ENCODE results near the gene SCARB2.

DNA sequence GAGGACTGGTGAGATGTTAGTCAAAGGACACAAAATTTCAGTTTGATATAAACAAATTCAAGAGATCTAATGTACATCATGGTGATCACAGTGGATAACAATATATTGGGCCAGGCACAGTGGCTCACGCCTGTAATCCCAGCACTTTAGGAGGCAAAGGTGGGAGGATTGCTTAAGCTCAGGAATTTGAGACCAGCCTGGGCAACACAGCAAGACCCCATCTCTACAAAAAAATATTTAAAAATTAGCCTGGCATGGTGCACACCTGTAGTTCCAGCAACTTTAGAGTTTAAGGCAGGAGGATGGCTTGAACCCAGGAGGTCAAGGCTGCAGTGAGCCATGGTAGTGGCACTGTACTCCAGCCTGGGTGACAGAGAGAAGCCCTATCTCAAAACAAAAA is 8.7 kb downstream of the SCARB2 start:
- TF ChIP-seq CTCF (IDR thresholded peaks at IDR 0.05; ENCODE audit: insufficient read depth, low read depth, low read length) = no peak
- no peak for TF ChIP-seq EZH2 (IDR thresholded peaks at IDR 0.05; ENCODE audit: insufficient read depth, low read length)
